ENCODE results near the gene MUC2. TPM values are rescaled to one million over a fixed set of nuclear protein-coding genes. Genes with fewer than 3 reads are reported as not detected.

MUC2 gene
- total RNA-seq, 2 experiments from 2014 or later = not detected

- intact Hi-C loops (cut with micrococcal nuclease) = loop anchor here (10.0 kb wide), 1 partner anchor 115 kb away; the partner anchor contains the start of gene AP2A2
- Mint-ChIP-seq H3K4me1 (ENCODE audit: low read depth) (no peaks in the 10 kb centered on the region), H3K9me3 (no peaks in the 10 kb centered on the region), H3K27me3 (peaks cover 2% of the 10 kb centered on the region), H3K4me3 (no peak overlapping the region), H3K36me3 (ENCODE audit: low read depth) (no peaks in the 10 kb centered on the region), H3K27ac (no peak overlapping the region)
- ATAC-seq (no peak), DNase-seq (no peak)
- ChIA-PET CTCF (no interaction called here), POLR2A (no interaction called here)
- TF ChIP-seq CTCF (IDR thresholded peaks at IDR 0.05) = no peak
Measured at GRCh38 chr11:1039481-1040427, 34.9 kb upstream of the MUC2 start.

GRCh38 chr11:1040428-1041148 is 34.1 kb upstream of the MUC2 start:
- H3K27ac Mint-ChIP-seq = no peak overlapping the region
- no peaks in the 10 kb centered on the region for H3K36me3 Mint-ChIP-seq (ENCODE audit: low read depth)
- H3K9me3 Mint-ChIP-seq = no peaks in the 10 kb centered on the region
- no peak for ATAC-seq
- peaks cover 2% of the 10 kb centered on the region for H3K27me3 Mint-ChIP-seq
- H3K4me1 Mint-ChIP-seq (ENCODE audit: low read depth) = no peaks in the 10 kb centered on the region
- ChIA-PET CTCF (no interaction called here), POLR2A (no interaction called here)
- H3K4me3 Mint-ChIP-seq = no peak overlapping the region
- DNase-seq = no peak
- intact Hi-C loops (cut with micrococcal nuclease) = no loop called here
- TF ChIP-seq CTCF (IDR thresholded peaks at IDR 0.05) = no peak

GRCh38 chr11:1041149-1041467 is 33.6 kb upstream of the MUC2 start:
- intact Hi-C loops (cut with micrococcal nuclease) = no loop called here
- Mint-ChIP-seq H3K27ac (no peak overlapping the region), H3K9me3 (no peaks in the 10 kb centered on the region), H3K4me1 (ENCODE audit: low read depth) (no peaks in the 10 kb centered on the region), H3K36me3 (ENCODE audit: low read depth) (no peaks in the 10 kb centered on the region), H3K4me3 (no peak overlapping the region), H3K27me3 (peaks cover 2% of the 10 kb centered on the region)
- TF ChIP-seq CTCF (IDR thresholded peaks at IDR 0.05) = no peak
- ChIA-PET CTCF (interaction anchor here (0.6 kb wide), 1 partner anchor 9 kb away, joined by 4 read pairs; no protein-coding TSS in a partner anchor), POLR2A (no interaction called here)
- no peak for ATAC-seq
- no peak for DNase-seq

GRCh38 chr11:1041471-1041870 is 33.2 kb upstream of the MUC2 start:
- H3K4me3 Mint-ChIP-seq = no peak overlapping the region
- peaks cover 2% of the 10 kb centered on the region for H3K27me3 Mint-ChIP-seq
- no peak overlapping the region for H3K27ac Mint-ChIP-seq
- no peak for TF ChIP-seq CTCF (IDR thresholded peaks at IDR 0.05)
- no peak for ATAC-seq
- ChIA-PET CTCF (interaction anchor here (0.6 kb wide), 1 partner anchor 9 kb away, joined by 4 read pairs; no protein-coding TSS in a partner anchor), POLR2A (no interaction called here)
- no peaks in the 10 kb centered on the region for H3K36me3 Mint-ChIP-seq (ENCODE audit: low read depth)
- no peaks in the 10 kb centered on the region for H3K4me1 Mint-ChIP-seq (ENCODE audit: low read depth)
- intact Hi-C loops (cut with micrococcal nuclease) = no loop called here
- no peak for DNase-seq
- H3K9me3 Mint-ChIP-seq = no peaks in the 10 kb centered on the region

Measured in activated CD8-positive, alpha-beta T cell treated with anti-CD3 and anti-CD28 coated beads for 36 hours (primary cell).